ENCODE measurements around the gene THBS3.

Gene THBS3

GRCh38 chr1:155206891-155207805 lies 549 bp downstream of the THBS3 start:
- TF ChIP-seq CTCF (IDR thresholded peaks at IDR 0.05) = peak; percentile 88

GRCh38 chr1:155205969-155206593 lies 1.6 kb downstream of the THBS3 start:
- no peak for TF ChIP-seq CTCF (IDR thresholded peaks at IDR 0.05)

- no peak for TF ChIP-seq CTCF (IDR thresholded peaks at IDR 0.05)
Observed at GRCh38 chr1:155205035-155205434, 2.7 kb downstream of the THBS3 start.

- TF ChIP-seq CTCF (IDR thresholded peaks at IDR 0.05) = no peak
Observed at GRCh38 chr1:155202731-155203515, 4.8 kb downstream of the THBS3 start.

GRCh38 chr1:155202198-155202597 lies 5.5 kb downstream of the THBS3 start:
- no peak for TF ChIP-seq CTCF (IDR thresholded peaks at IDR 0.05)

- TF ChIP-seq CTCF (IDR thresholded peaks at IDR 0.05) = no peak
Observed at GRCh38 chr1:155200920-155201319, 6.8 kb downstream of the THBS3 start.

- TF ChIP-seq CTCF (IDR thresholded peaks at IDR 0.05) = no peak
Observed at GRCh38 chr1:155199792-155200191, 7.9 kb downstream of the THBS3 start.
